Measurements from ENCODE around the gene TNFAIP3.

Gene TNFAIP3

GRCh38 chr6:137876547-137876946, 9.5 kb downstream of the TNFAIP3 start:
- no peaks in the 10 kb centered on the region for H3K9me3 ChIP-seq (ENCODE audit: severe bottlenecking)
- no peaks in the 10 kb centered on the region for H3K27me3 ChIP-seq (ENCODE audit: insufficient read depth, low read depth, severe bottlenecking)
- DNase-seq = no peak
- no peak overlapping the region for H3K4me3 ChIP-seq (ENCODE audit: low read depth, low read length)
- H3K36me3 ChIP-seq = peaks cover 6% of the 10 kb centered on the region; the same call in 1 of the 2 replicates
- TF ChIP-seq CTCF (IDR thresholded peaks at IDR 0.05; ENCODE audit: low read depth, low read length) = no peak
- no peak overlapping the region for H3K27ac ChIP-seq

GRCh38 chr6:137877113-137877512, 10.1 kb downstream of the TNFAIP3 start:
- Histone ChIP-seq H3K4me3 (ENCODE audit: low read depth, low read length) (no peak overlapping the region), H3K27ac (no peak overlapping the region), H3K36me3 (peaks cover 2% of the 10 kb centered on the region; the same call in 1 of the 2 replicates), H3K9me3 (ENCODE audit: severe bottlenecking) (no peaks in the 10 kb centered on the region), H3K27me3 (ENCODE audit: insufficient read depth, low read depth, severe bottlenecking) (no peaks in the 10 kb centered on the region)
- no peak for TF ChIP-seq CTCF (IDR thresholded peaks at IDR 0.05; ENCODE audit: low read depth, low read length)
- no peak for DNase-seq

GRCh38 chr6:137877606-137878005, 10.5 kb downstream of the TNFAIP3 start:
- Histone ChIP-seq H3K36me3 (peaks cover 2% of the 10 kb centered on the region; the same call in 1 of the 2 replicates), H3K9me3 (ENCODE audit: severe bottlenecking) (no peaks in the 10 kb centered on the region), H3K27me3 (ENCODE audit: insufficient read depth, low read depth, severe bottlenecking) (no peaks in the 10 kb centered on the region), H3K27ac (no peak overlapping the region), H3K4me3 (ENCODE audit: low read depth, low read length) (no peak overlapping the region)
- no peak for DNase-seq
- TF ChIP-seq CTCF (IDR thresholded peaks at IDR 0.05; ENCODE audit: low read depth, low read length) = no peak

- no peaks in the 10 kb centered on the region for H3K9me3 ChIP-seq (ENCODE audit: severe bottlenecking)
- no peak for TF ChIP-seq CTCF (IDR thresholded peaks at IDR 0.05; ENCODE audit: low read depth, low read length)
- no peaks in the 10 kb centered on the region for H3K27me3 ChIP-seq (ENCODE audit: insufficient read depth, low read depth, severe bottlenecking)
- DNase-seq = no peak
- H3K36me3 ChIP-seq = peaks cover 2% of the 10 kb centered on the region; the same call in 1 of the 2 replicates
- H3K27ac ChIP-seq = no peak overlapping the region
- no peak overlapping the region for H3K4me3 ChIP-seq (ENCODE audit: low read depth, low read length)
Measured at GRCh38 chr6:137878029-137878428, 11.0 kb downstream of the TNFAIP3 start.

- H3K27ac ChIP-seq = no peak overlapping the region
- H3K4me3 ChIP-seq (ENCODE audit: low read depth, low read length) = no peak overlapping the region
- no peak for DNase-seq
- no peaks in the 10 kb centered on the region for H3K9me3 ChIP-seq (ENCODE audit: severe bottlenecking)
- H3K36me3 ChIP-seq = peaks cover 2% of the 10 kb centered on the region; the same call in 1 of the 2 replicates
- no peaks in the 10 kb centered on the region for H3K27me3 ChIP-seq (ENCODE audit: insufficient read depth, low read depth, severe bottlenecking)
- no peak for TF ChIP-seq CTCF (IDR thresholded peaks at IDR 0.05; ENCODE audit: low read depth, low read length)
Measured at GRCh38 chr6:137878486-137879285, 11.6 kb downstream of the TNFAIP3 start.
